Endothelial cell of umbilical vein (primary cell): ENCODE measurements around the gene DECR2.
"Not testable (repeated sequence)": the region's sequence is repeated elsewhere in the genome, so short reads cannot be mapped to it uniquely, and the experiment has no call there.

Experiments
- CTCF ChIP-seq, 2 donors: IDR thresholded peaks; 1 replicate in 1 of 2; 2 replicates in 1 of 2; pipeline ENCODE4 v1.5.1; 2011; ENCODE audit warnings: low read length in 2 of 2, mild to moderate bottlenecking in 2 of 2, moderate library complexity in 2 of 2, control low read depth in 1 of 2, inconsistent platforms in 1 of 2, low read depth in 1 of 2; ENCODE audit not compliant: insufficient read depth in 1 of 2; ENCODE audit errors: extremely low read depth in 1 of 2
- FOS ChIP-seq: IDR thresholded peaks from 2 replicates; pipeline ENCODE4 v1.6.1; 2011; ENCODE audit warnings: mild to moderate bottlenecking, low read length, moderate library complexity, borderline replicate concordance; ENCODE audit not compliant: insufficient read depth
- JUN ChIP-seq: IDR thresholded peaks from 2 replicates; pipeline ENCODE4 v1.6.1; 2011; ENCODE audit warnings: borderline replicate concordance, low read depth; ENCODE audit not compliant: insufficient read length, insufficient read depth
- MAX ChIP-seq: IDR thresholded peaks from 2 replicates; pipeline ENCODE4 v1.6.1; 2011; ENCODE audit not compliant: insufficient read depth, insufficient read length
- MYC ChIP-seq: IDR thresholded peaks from one replicate; pipeline ENCODE4 v1.6.1; 2011; ENCODE audit warnings: mild to moderate bottlenecking, low read depth, low read length
- POLR2A ChIP-seq: IDR thresholded peaks from 2 replicates; pipeline ENCODE4 v1.6.1; 2012; ENCODE audit warnings: low read depth, mild to moderate bottlenecking, control low read depth, low read length
- POLR2AphosphoS5 ChIP-seq: IDR thresholded peaks from 2 replicates; pipeline ENCODE4 v1.6.1; 2012; ENCODE audit warnings: low read depth, mild to moderate bottlenecking, control low read depth, low read length, moderate library complexity; ENCODE audit not compliant: insufficient read depth

GRCh38 chr16:422179-422578, 20.5 kb downstream of the DECR2 start:
- TF ChIP-seq POLR2AphosphoS5; CTCF (IDR thresholded peaks at IDR 0.05; ENCODE audit: extremely low read depth in 1 of 2, insufficient read depth in 1 of 2, low read depth in 1 of 2, low read length in 2 of 2); MYC; JUN; POLR2A; FOS; MAX: not testable (repeated sequence)
